Osteoblast (primary cell): Measurements from ENCODE around the gene AUH. TPM values are rescaled to one million over a fixed set of nuclear protein-coding genes. Genes with fewer than 3 reads are reported as not detected.

ENCODE experiments used
- DNase-seq: peaks from one replicate; pipeline ENCODE4 v3.0.0; 2011; ENCODE audit warnings: low spot score, mixed read lengths; ENCODE audit not compliant: insufficient read length; ENCODE audit errors: missing footprints
- H2AFZ ChIP-seq: 2 replicates; pipeline ENCODE4 v1.6.0; 2011; ENCODE audit warnings: mild to moderate bottlenecking, low read length
- H3K27ac ChIP-seq: 2 replicates; pipeline ENCODE4 v1.5.1; 2011; ENCODE audit warnings: mild to moderate bottlenecking, low read depth, low read length, moderate library complexity
- H3K27me3 ChIP-seq: 2 replicates; pipeline ENCODE4 v1.6.0; 2012; ENCODE audit warnings: mild to moderate bottlenecking, control low read depth, inconsistent platforms, low read length, moderate library complexity; ENCODE audit not compliant: insufficient read depth
- H3K36me3 ChIP-seq: 2 replicates; pipeline ENCODE4 v1.5.1; 2011; ENCODE audit warnings: mild to moderate bottlenecking, low read length, control low read depth, moderate library complexity; ENCODE audit not compliant: insufficient read depth
- H3K4me1 ChIP-seq: 2 replicates; pipeline ENCODE4 v1.5.1; 2011; ENCODE audit warnings: mild to moderate bottlenecking, low read length, control low read depth, moderate library complexity; ENCODE audit not compliant: insufficient read depth
- H3K4me2 ChIP-seq: 2 replicates; pipeline ENCODE4 v1.6.0; 2011; ENCODE audit warnings: mild to moderate bottlenecking, low read length; ENCODE audit not compliant: insufficient read depth
- H3K4me3 ChIP-seq: fragments of 200-600 bp; sonication (generic); 3 replicates; pipeline ENCODE4 v1.5.1; 2012; ENCODE audit warnings: mild to moderate bottlenecking, low read length, inconsistent platforms; ENCODE audit not compliant: insufficient read depth
- H3K79me2 ChIP-seq: 2 replicates; pipeline ENCODE4 v1.6.0; 2012; ENCODE audit warnings: mild to moderate bottlenecking, low read length, control low read depth, inconsistent platforms; ENCODE audit not compliant: insufficient read depth
- H3K9me3 ChIP-seq: 2 replicates; pipeline ENCODE4 v1.5.1; 2011; ENCODE audit warnings: low read depth, low read length, control low read depth
- H4K20me1 ChIP-seq: 2 replicates; pipeline ENCODE4 v1.6.0; 2012; ENCODE audit warnings: mild to moderate bottlenecking, low read length, control low read depth; ENCODE audit not compliant: insufficient read depth
- CTCF ChIP-seq: IDR thresholded peaks from 2 replicates; pipeline ENCODE4 v1.5.1; 2011; ENCODE audit warnings: mild to moderate bottlenecking, low read depth, low read length, moderate library complexity; ENCODE audit errors: extremely low read depth
- total RNA-seq: library from RNA; depleted of rRNA; stranded (reverse); fragments of >200 nt; gene quantifications from 2 replicates; pipeline ENCODE4 v1.2.3, GENCODE V29; 2012

AUH gene
- total RNA-seq, result 17.0 and 17.7 TPM in 2 replicates

- H3K4me3 ChIP-seq, result peak within 1 kb of the TSS; percentile 98
- TF ChIP-seq CTCF, result no peak
- no peaks in the 10 kb centered on the region for H3K27me3 ChIP-seq
- peak; percentile 98 for DNase-seq
- H3K79me2 ChIP-seq, result peaks cover 48% of the 10 kb centered on the region
- peak within 1 kb of the TSS; percentile 84 for H3K27ac ChIP-seq
- peak within 1 kb of the TSS; percentile 95 for H3K4me2 ChIP-seq
- H3K9me3 ChIP-seq, result no peaks in the 10 kb centered on the region
- H3K36me3 ChIP-seq, result no peaks in the 10 kb centered on the region
- no peaks in the 10 kb centered on the region for H4K20me1 ChIP-seq
- peaks cover 16% of the 10 kb centered on the region for H3K4me1 ChIP-seq
- peak within 1 kb of the TSS; percentile 99 for H2AFZ ChIP-seq
Observed at GRCh38 chr9:91361291-91362050, at the start of gene AUH. Gene AUH (minus strand): TSS chr9:91361918. CDS start chr9:91361889, 29 bp downstream.

DNA sequence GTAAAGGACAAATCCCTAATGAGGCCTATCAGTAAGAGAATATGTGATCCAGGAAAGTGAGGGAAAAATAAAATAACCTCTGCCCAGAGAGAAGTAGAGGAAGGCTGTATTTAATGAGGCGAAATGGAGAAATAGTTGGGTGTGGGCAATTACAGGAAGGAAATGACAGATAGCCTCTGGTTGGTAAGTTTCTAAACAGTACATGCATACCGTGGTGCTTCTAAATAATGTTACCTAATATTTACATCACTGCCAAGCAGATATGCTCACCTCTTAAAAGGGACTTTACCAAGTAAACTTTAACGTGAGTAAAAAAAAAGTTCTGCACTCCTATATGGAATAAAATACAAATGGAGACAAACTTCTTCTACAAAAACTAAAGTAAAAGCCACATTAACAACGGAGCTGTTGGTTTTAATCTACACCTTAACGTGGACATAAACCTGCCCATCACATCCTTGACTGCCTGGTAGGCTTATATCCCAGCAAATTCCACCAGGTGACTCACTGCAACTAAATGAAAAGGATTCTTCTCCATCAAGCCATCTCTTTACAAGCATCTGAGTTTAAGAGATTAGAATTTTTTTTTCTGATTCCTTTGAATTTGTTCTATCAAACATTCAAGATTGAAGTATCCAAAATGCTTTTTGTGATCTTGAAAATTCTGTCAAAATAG, 49.5 kb upstream of the AUH start:
- peaks cover 4% of the 10 kb centered on the region for H4K20me1 ChIP-seq
- no peak for TF ChIP-seq CTCF
- DNase-seq, result no peak
- H3K4me3 ChIP-seq, result no peak overlapping the region
- no peaks in the 10 kb centered on the region for H3K9me3 ChIP-seq
- peaks cover 61% of the 10 kb centered on the region for H3K79me2 ChIP-seq
- H3K4me2 ChIP-seq, result no peak overlapping the region
- H3K27ac ChIP-seq, result no peak overlapping the region
- no peaks in the 10 kb centered on the region for H3K27me3 ChIP-seq
- H3K36me3 ChIP-seq, result peaks cover 18% of the 10 kb centered on the region
- no peak overlapping the region for H2AFZ ChIP-seq
- peaks cover 15% of the 10 kb centered on the region for H3K4me1 ChIP-seq

DNA sequence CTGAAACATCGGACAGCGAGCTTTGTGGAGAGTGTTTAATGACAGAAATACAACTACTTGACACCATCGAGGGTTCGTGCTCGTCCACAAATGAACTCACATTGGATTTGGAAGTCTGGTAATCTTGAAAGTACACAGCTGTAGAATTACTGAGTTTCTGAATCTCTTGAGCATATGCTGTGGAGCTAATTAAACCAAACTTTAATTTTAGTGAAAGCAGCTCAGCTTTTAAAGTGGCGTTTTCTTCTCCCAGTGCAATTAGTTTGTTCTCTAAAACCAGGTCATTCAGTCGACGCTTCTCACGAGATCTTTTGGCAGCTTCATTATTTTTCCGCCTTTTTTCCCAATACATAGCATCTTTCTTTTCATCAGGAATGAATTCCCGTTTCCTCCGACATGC, 48.4 kb upstream of the AUH start:
- Histone ChIP-seq H4K20me1 (peaks cover 3% of the 10 kb centered on the region), H3K27ac (no peak overlapping the region), H3K4me2 (no peak overlapping the region), H3K36me3 (peaks cover 18% of the 10 kb centered on the region), H3K79me2 (peaks cover 53% of the 10 kb centered on the region), H3K9me3 (no peaks in the 10 kb centered on the region), H3K27me3 (no peaks in the 10 kb centered on the region), H3K4me1 (peaks cover 11% of the 10 kb centered on the region), H2AFZ (no peak overlapping the region), H3K4me3 (no peak overlapping the region)
- no peak for DNase-seq
- TF ChIP-seq CTCF, result no peak

DNA sequence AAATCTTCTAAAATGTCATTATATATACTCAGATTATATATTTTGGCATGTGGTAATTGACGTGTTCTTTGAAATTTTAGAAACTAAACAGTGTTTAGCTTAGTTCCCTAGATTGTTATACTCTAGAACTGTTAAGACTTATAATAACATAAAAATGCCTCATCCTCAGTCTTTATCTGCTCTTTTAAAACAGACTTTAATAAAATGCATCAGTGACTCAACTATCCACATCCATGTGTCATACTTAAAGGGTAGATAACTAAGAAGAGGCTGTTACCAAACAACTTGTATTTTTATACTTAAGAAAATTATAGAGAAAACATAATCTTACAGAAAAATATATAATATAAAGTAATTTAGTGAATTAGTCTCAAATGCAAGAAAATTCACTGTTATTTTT, 46.8 kb upstream of the AUH start:
- Histone ChIP-seq H3K4me2 (no peak overlapping the region), H3K4me1 (peaks cover 11% of the 10 kb centered on the region), H3K9me3 (no peaks in the 10 kb centered on the region), H3K4me3 (no peak overlapping the region), H2AFZ (no peak overlapping the region), H3K36me3 (peaks cover 18% of the 10 kb centered on the region), H3K27me3 (no peaks in the 10 kb centered on the region), H4K20me1 (no peaks in the 10 kb centered on the region), H3K79me2 (peaks cover 37% of the 10 kb centered on the region), H3K27ac (peak overlapping the region; percentile 56)
- DNase-seq, result no peak
- no peak for TF ChIP-seq CTCF
